ENCODE results near the gene ZNF57.

DNA sequence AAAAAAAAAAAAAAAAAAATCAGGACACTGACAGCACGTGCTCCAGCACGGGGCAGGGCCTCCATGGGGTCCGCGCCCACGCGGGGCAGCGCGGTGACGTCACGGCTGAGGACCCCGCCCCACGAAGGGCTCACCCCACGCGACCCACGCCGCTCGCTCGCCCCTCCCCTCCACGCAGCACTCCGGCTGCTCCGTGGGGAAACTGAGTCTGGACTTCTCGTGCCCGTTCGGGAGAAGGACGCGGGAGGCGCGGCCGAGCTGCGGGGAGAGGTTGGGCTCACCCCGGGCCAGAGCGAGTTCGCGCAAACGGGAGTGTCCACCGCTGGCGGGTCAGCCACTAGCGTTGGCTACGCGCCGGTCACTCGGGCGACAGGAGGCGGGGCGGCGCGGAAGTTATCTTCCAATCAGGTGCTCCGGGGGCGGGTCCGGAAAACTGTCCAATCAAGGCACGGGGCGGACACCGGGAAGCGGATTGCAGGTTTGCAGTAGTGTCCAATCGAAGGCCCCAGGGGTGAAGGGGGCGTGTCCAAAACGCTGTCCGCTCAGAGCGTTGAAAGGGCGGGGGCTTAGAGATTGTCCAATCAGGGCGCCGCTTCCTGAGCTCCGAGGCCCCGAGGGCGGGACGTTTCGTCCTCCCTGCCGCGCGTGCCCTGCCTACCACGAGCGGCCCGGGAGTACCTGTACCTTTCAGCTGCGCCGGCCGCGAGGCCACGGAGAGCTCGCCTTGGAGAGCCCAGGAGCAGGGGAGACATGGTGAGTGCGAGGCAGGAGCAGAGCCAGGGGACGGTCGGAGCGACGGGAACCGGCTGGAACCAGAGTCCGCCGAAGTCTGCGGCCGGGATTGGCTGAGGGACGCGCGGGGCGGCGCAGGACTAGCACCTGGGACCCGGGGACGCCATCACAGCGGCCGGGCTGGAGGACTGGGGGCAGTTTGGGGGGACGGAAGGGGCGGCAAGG is at the start of gene ZNF57:
- no peak for TF ChIP-seq EZH2 (IDR thresholded peaks at IDR 0.05; ENCODE audit: borderline replicate concordance, low read length)
- TF ChIP-seq, protein P1, sequence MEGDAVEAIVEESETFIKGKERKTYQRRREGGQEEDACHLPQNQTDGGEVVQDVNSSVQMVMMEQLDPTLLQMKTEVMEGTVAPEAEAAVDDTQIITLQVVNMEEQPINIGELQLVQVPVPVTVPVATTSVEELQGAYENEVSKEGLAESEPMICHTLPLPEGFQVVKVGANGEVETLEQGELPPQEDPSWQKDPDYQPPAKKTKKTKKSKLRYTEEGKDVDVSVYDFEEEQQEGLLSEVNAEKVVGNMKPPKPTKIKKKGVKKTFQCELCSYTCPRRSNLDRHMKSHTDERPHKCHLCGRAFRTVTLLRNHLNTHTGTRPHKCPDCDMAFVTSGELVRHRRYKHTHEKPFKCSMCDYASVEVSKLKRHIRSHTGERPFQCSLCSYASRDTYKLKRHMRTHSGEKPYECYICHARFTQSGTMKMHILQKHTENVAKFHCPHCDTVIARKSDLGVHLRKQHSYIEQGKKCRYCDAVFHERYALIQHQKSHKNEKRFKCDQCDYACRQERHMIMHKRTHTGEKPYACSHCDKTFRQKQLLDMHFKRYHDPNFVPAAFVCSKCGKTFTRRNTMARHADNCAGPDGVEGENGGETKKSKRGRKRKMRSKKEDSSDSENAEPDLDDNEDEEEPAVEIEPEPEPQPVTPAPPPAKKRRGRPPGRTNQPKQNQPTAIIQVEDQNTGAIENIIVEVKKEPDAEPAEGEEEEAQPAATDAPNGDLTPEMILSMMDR (IDR thresholded peaks at IDR 0.05; ENCODE audit: low read length): no peak

Measured in OCI-LY1 (cell line).